Measurements from ENCODE around the gene EXOC4. TPM values are rescaled to one million over a fixed set of nuclear protein-coding genes. Genes with fewer than 3 reads are reported as not detected.

EXOC4 gene
- total RNA-seq, 1 experiment from 2014 or later = 111 TPM

DNA sequence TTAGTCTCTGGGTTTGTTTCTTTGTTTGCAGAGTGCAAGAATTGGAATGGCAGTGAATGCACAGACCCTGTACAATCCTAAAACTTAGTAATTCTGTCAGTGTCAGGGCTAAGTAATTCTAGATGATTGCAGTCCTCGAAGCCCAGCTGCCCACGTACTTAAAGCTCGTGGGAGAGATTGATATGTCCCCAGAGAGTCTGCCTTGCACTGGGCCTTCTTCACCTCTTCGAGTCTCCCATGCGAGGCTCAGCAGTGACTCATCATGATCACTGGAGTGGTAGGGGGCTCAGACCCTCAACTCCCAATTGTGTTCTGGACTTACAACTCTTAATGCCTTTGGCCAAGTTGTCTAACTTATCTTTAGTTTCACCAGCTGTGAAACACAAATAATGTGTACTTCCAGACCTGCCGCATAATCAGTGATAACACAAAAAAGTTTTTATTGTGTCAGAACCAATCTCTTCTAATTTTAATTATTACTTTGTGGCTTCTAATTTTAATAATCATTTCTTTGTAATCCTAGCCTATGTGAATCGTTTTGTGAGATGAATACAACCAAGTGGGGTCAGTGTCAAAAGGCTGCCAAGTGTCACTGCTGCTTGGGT lies 528.7 kb downstream of the EXOC4 start:
- Histone ChIP-seq H4K20me1 (ENCODE audit: insufficient read depth, low read depth, low read length) (no peaks in the 10 kb centered on the region), H2AFZ (ENCODE audit: low read length) (no peak overlapping the region), H3K4me2 (ENCODE audit: low read depth, low read length, poor library complexity, severe bottlenecking) (no peak overlapping the region), H3K27ac (ENCODE audit: low read length) (no peak overlapping the region), H3K9ac (ENCODE audit: low read length) (no peak overlapping the region), H3K4me3 (ENCODE audit: low read length) (no peak overlapping the region), H3K79me2 (ENCODE audit: low read length) (no peaks in the 10 kb centered on the region), H3K9me2 (replicated peaks; ENCODE audit: insufficient read depth, low read length) (no peaks in the 10 kb centered on the region), H3K4me1 (ENCODE audit: low read length) (no peaks in the 10 kb centered on the region), H3K36me3 (ENCODE audit: insufficient read depth, low read length) (no peaks in the 10 kb centered on the region), H3K27me3 (ENCODE audit: low read length) (no peaks in the 10 kb centered on the region), H3K9me3 (ENCODE audit: low read length) (no peaks in the 10 kb centered on the region)
- no peak for DNase-seq

GRCh38 chr7:133782470-133782869 lies 529.6 kb downstream of the EXOC4 start:
- no peak overlapping the region for H2AFZ ChIP-seq (ENCODE audit: low read length)
- H3K9me2 ChIP-seq (replicated peaks; ENCODE audit: insufficient read depth, low read length) = no peaks in the 10 kb centered on the region
- no peak overlapping the region for H3K4me2 ChIP-seq (ENCODE audit: low read depth, low read length, poor library complexity, severe bottlenecking)
- H3K9ac ChIP-seq (ENCODE audit: low read length) = no peak overlapping the region
- H3K36me3 ChIP-seq (ENCODE audit: insufficient read depth, low read length) = no peaks in the 10 kb centered on the region
- H3K4me3 ChIP-seq (ENCODE audit: low read length) = no peak overlapping the region
- H3K9me3 ChIP-seq (ENCODE audit: low read length) = no peaks in the 10 kb centered on the region
- no peak for DNase-seq
- H3K27ac ChIP-seq (ENCODE audit: low read length) = no peak overlapping the region
- no peaks in the 10 kb centered on the region for H3K27me3 ChIP-seq (ENCODE audit: low read length)
- H3K79me2 ChIP-seq (ENCODE audit: low read length) = no peaks in the 10 kb centered on the region
- H3K4me1 ChIP-seq (ENCODE audit: low read length) = no peaks in the 10 kb centered on the region
- no peaks in the 10 kb centered on the region for H4K20me1 ChIP-seq (ENCODE audit: insufficient read depth, low read depth, low read length)

DNA sequence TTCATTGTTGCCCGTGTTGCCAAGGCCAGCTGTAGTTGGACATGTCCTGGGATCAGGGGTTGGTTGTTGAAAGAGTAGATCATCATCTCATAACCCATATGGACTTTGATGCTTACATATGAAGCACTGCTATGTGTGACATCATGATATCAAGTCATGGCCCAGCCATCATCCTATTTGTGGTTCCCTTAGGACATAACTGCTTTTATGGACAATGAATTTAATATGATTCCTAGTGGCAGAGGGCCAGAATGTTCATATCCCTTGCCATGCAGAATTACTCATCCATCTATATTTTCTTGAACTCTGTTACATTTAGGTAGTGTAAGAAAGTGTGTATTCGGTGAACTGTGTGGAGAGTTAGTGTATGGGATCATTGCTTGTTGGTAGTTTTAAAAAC lies 530.4 kb downstream of the EXOC4 start:
- H3K79me2 ChIP-seq (ENCODE audit: low read length) = no peaks in the 10 kb centered on the region
- H3K4me2 ChIP-seq (ENCODE audit: low read depth, low read length, poor library complexity, severe bottlenecking) = no peak overlapping the region
- no peaks in the 10 kb centered on the region for H3K9me3 ChIP-seq (ENCODE audit: low read length)
- H4K20me1 ChIP-seq (ENCODE audit: insufficient read depth, low read depth, low read length) = no peaks in the 10 kb centered on the region
- no peak overlapping the region for H2AFZ ChIP-seq (ENCODE audit: low read length)
- H3K4me3 ChIP-seq (ENCODE audit: low read length) = no peak overlapping the region
- no peak overlapping the region for H3K27ac ChIP-seq (ENCODE audit: low read length)
- no peaks in the 10 kb centered on the region for H3K9me2 ChIP-seq (replicated peaks; ENCODE audit: insufficient read depth, low read length)
- H3K27me3 ChIP-seq (ENCODE audit: low read length) = no peaks in the 10 kb centered on the region
- no peaks in the 10 kb centered on the region for H3K4me1 ChIP-seq (ENCODE audit: low read length)
- no peaks in the 10 kb centered on the region for H3K36me3 ChIP-seq (ENCODE audit: insufficient read depth, low read length)
- no peak for DNase-seq
- no peak overlapping the region for H3K9ac ChIP-seq (ENCODE audit: low read length)

DNA sequence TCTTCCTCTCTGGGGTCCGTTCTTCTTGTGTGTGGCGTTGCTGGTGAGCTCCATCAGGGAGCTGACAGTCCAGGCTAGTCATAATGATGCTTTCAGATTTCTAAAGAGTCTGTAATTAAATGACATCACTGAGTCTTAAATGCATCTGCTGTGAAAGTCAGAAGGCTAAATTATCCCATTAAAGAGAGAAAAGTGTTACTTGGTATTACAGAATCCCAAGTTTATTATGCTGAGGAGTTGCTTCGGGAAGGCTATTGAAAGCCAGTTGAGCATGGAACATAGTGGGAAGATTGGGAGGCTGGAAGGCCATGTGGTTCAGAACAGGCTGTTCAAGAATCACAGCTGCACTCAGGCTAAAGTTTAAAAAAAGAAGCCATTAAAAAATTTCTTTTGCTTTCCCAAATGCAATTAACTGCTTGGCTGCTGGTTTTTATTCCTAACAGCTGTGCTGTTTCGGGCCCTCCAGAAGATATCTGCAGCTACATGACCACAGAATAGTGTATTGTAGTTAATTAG lies 531.7 kb downstream of the EXOC4 start:
- Histone ChIP-seq H3K9me3 (ENCODE audit: low read length) (no peaks in the 10 kb centered on the region), H3K27me3 (ENCODE audit: low read length) (no peaks in the 10 kb centered on the region), H2AFZ (ENCODE audit: low read length) (no peak overlapping the region), H3K4me1 (ENCODE audit: low read length) (no peaks in the 10 kb centered on the region), H3K36me3 (ENCODE audit: insufficient read depth, low read length) (no peaks in the 10 kb centered on the region), H4K20me1 (ENCODE audit: insufficient read depth, low read depth, low read length) (no peaks in the 10 kb centered on the region), H3K9ac (ENCODE audit: low read length) (no peak overlapping the region), H3K4me3 (ENCODE audit: low read length) (no peak overlapping the region), H3K9me2 (replicated peaks; ENCODE audit: insufficient read depth, low read length) (no peaks in the 10 kb centered on the region), H3K4me2 (ENCODE audit: low read depth, low read length, poor library complexity, severe bottlenecking) (no peak overlapping the region), H3K79me2 (ENCODE audit: low read length) (no peaks in the 10 kb centered on the region), H3K27ac (ENCODE audit: low read length) (no peak overlapping the region)
- DNase-seq = no peak

- Histone ChIP-seq H2AFZ (ENCODE audit: low read length) (no peak overlapping the region), H3K36me3 (ENCODE audit: insufficient read depth, low read length) (no peaks in the 10 kb centered on the region), H3K79me2 (ENCODE audit: low read length) (no peaks in the 10 kb centered on the region), H4K20me1 (ENCODE audit: insufficient read depth, low read depth, low read length) (no peaks in the 10 kb centered on the region), H3K4me1 (ENCODE audit: low read length) (no peaks in the 10 kb centered on the region), H3K4me2 (ENCODE audit: low read depth, low read length, poor library complexity, severe bottlenecking) (no peak overlapping the region), H3K9ac (ENCODE audit: low read length) (no peak overlapping the region), H3K4me3 (ENCODE audit: low read length) (no peak overlapping the region), H3K9me3 (ENCODE audit: low read length) (no peaks in the 10 kb centered on the region), H3K27ac (ENCODE audit: low read length) (no peak overlapping the region), H3K27me3 (ENCODE audit: low read length) (no peaks in the 10 kb centered on the region), H3K9me2 (replicated peaks; ENCODE audit: insufficient read depth, low read length) (0 out of 2 replicates have a peak, but pooled peaks cover 2% of the 10 kb centered on the region)
- no peak for DNase-seq
Observed at GRCh38 chr7:133786401-133786937, 533.6 kb downstream of the EXOC4 start.

DNA sequence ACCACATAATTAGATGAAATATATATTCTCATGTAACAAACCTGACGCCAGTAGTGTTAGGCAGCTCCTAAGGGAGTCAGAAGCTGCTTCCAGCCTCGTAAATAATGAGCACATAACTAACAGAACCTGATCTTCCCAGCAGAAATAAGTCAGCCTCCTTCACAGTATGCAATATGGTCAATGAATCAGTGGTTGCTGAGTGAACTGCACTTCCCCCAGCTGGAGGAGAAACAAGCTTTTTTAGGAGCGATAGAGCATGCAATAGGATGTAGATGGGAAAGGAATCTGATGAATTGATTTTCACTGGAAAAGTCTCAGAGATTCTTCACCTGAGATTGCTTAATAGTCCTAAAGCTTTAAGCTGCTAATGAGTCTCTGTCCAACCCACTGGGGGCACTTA lies 537.1 kb downstream of the EXOC4 start:
- DNase-seq = no peak
- no peaks in the 10 kb centered on the region for H3K36me3 ChIP-seq (ENCODE audit: insufficient read depth, low read length)
- H3K27ac ChIP-seq (ENCODE audit: low read length) = no peak overlapping the region
- H3K4me2 ChIP-seq (ENCODE audit: low read depth, low read length, poor library complexity, severe bottlenecking) = no peak overlapping the region
- no peaks in the 10 kb centered on the region for H3K79me2 ChIP-seq (ENCODE audit: low read length)
- no peak overlapping the region for H2AFZ ChIP-seq (ENCODE audit: low read length)
- no peak overlapping the region for H3K4me3 ChIP-seq (ENCODE audit: low read length)
- H3K4me1 ChIP-seq (ENCODE audit: low read length) = no peaks in the 10 kb centered on the region
- H3K27me3 ChIP-seq (ENCODE audit: low read length) = no peaks in the 10 kb centered on the region
- H4K20me1 ChIP-seq (ENCODE audit: insufficient read depth, low read depth, low read length) = no peaks in the 10 kb centered on the region
- H3K9ac ChIP-seq (ENCODE audit: low read length) = no peak overlapping the region
- H3K9me3 ChIP-seq (ENCODE audit: low read length) = no peaks in the 10 kb centered on the region
- H3K9me2 ChIP-seq (replicated peaks; ENCODE audit: insufficient read depth, low read length) = 0 out of 2 replicates have a peak, but pooled peaks cover 2% of the 10 kb centered on the region

- no peaks in the 10 kb centered on the region for H3K79me2 ChIP-seq (ENCODE audit: low read length)
- H3K9me3 ChIP-seq (ENCODE audit: low read length) = no peaks in the 10 kb centered on the region
- no peak for DNase-seq
- H3K27ac ChIP-seq (ENCODE audit: low read length) = no peak overlapping the region
- 0 out of 2 replicates have a peak, but pooled peaks cover 2% of the 10 kb centered on the region for H3K9me2 ChIP-seq (replicated peaks; ENCODE audit: insufficient read depth, low read length)
- no peak overlapping the region for H2AFZ ChIP-seq (ENCODE audit: low read length)
- no peaks in the 10 kb centered on the region for H3K4me1 ChIP-seq (ENCODE audit: low read length)
- no peaks in the 10 kb centered on the region for H3K36me3 ChIP-seq (ENCODE audit: insufficient read depth, low read length)
- no peaks in the 10 kb centered on the region for H3K27me3 ChIP-seq (ENCODE audit: low read length)
- no peak overlapping the region for H3K9ac ChIP-seq (ENCODE audit: low read length)
- H3K4me2 ChIP-seq (ENCODE audit: low read depth, low read length, poor library complexity, severe bottlenecking) = no peak overlapping the region
- no peaks in the 10 kb centered on the region for H4K20me1 ChIP-seq (ENCODE audit: insufficient read depth, low read depth, low read length)
- H3K4me3 ChIP-seq (ENCODE audit: low read length) = no peak overlapping the region
Observed at GRCh38 chr7:133790911-133791310, 538.0 kb downstream of the EXOC4 start.

- Histone ChIP-seq H4K20me1 (ENCODE audit: insufficient read depth, low read depth, low read length) (no peaks in the 10 kb centered on the region), H3K4me2 (ENCODE audit: low read depth, low read length, poor library complexity, severe bottlenecking) (no peak overlapping the region), H3K79me2 (ENCODE audit: low read length) (no peaks in the 10 kb centered on the region), H3K9me2 (replicated peaks; ENCODE audit: insufficient read depth, low read length) (0 out of 2 replicates have a peak, but pooled peaks cover 2% of the 10 kb centered on the region), H3K4me1 (ENCODE audit: low read length) (no peaks in the 10 kb centered on the region), H3K36me3 (ENCODE audit: insufficient read depth, low read length) (no peaks in the 10 kb centered on the region), H2AFZ (ENCODE audit: low read length) (no peak overlapping the region), H3K27me3 (ENCODE audit: low read length) (no peaks in the 10 kb centered on the region), H3K9ac (ENCODE audit: low read length) (no peak overlapping the region), H3K9me3 (ENCODE audit: low read length) (no peaks in the 10 kb centered on the region), H3K4me3 (ENCODE audit: low read length) (no peak overlapping the region), H3K27ac (ENCODE audit: low read length) (no peak overlapping the region)
- no peak for DNase-seq
Observed at GRCh38 chr7:133794479-133794878, 541.6 kb downstream of the EXOC4 start.

All from Karpas-422 (cell line).